HG03280 (cell line): ENCODE results near the gene CST9L.
"Not testable (repeated sequence)": the region's sequence is repeated elsewhere in the genome, so short reads cannot be mapped to it uniquely, and the experiment has no call there.

ENCODE experiments used
- ATAC-seq: cut with Tn5 transposase; IDR thresholded peaks from one replicate; pipeline ENCODE4 v1.9.1; 2021; ENCODE audit warnings: mild to moderate bottlenecking, moderate library complexity; ENCODE audit not compliant: unreplicated experiment

CST9L gene

GRCh38 chr20:23586735-23587525 is 18.6 kb upstream of the CST9L start:
- ATAC-seq = no peak

GRCh38 chr20:23585808-23586734 is 17.8 kb upstream of the CST9L start:
- ATAC-seq = no peak

GRCh38 chr20:23585449-23585807 is 17.1 kb upstream of the CST9L start:
- no peak for ATAC-seq

GRCh38 chr20:23584434-23585199 is 16.3 kb upstream of the CST9L start:
- no peak for ATAC-seq

- ATAC-seq = no peak
These were observed 15.2 kb upstream of the CST9L start for GRCh38 chr20:23583526-23583925.

GRCh38 chr20:23582293-23582692 is 14.0 kb upstream of the CST9L start:
- ATAC-seq = no peak

- not testable (repeated sequence) for ATAC-seq
These were observed 13.5 kb upstream of the CST9L start for GRCh38 chr20:23581833-23582232.

- ATAC-seq = no peak
These were observed 6.7 kb upstream of the CST9L start for GRCh38 chr20:23574977-23575376.

GRCh38 chr20:23570178-23570760 is 2.0 kb upstream of the CST9L start:
- ATAC-seq = no peak

GRCh38 chr20:23569570-23569969 is 1.3 kb upstream of the CST9L start:
- no peak for ATAC-seq

- ATAC-seq = no peak
These were observed 667 bp upstream of the CST9L start for GRCh38 chr20:23568971-23569330.

GRCh38 chr20:23566199-23566932 is 1.9 kb downstream of the CST9L start:
- ATAC-seq = no peak

- no peak for ATAC-seq
These were observed 2.7 kb downstream of the CST9L start for GRCh38 chr20:23565503-23566045.

GRCh38 chr20:23564927-23565326 is 3.4 kb downstream of the CST9L start:
- no peak for ATAC-seq

- no peak for ATAC-seq
These were observed 5.5 kb downstream of the CST9L start for GRCh38 chr20:23562721-23563342.

GRCh38 chr20:23554401-23554800 is 13.9 kb downstream of the CST9L start:
- no peak for ATAC-seq

GRCh38 chr20:23551786-23552185 is 16.5 kb downstream of the CST9L start:
- ATAC-seq = no peak

GRCh38 chr20:23551383-23551782 is 16.9 kb downstream of the CST9L start:
- no peak for ATAC-seq

GRCh38 chr20:23550227-23550626 is 18.1 kb downstream of the CST9L start:
- ATAC-seq = no peak

- no peak for ATAC-seq
These were observed 19.9 kb downstream of the CST9L start for GRCh38 chr20:23548408-23548807.
